ENCODE measurements around the gene CEP164.

The CEP164 gene

GRCh38 chr11:117431436-117431835 is 103.8 kb downstream of the CEP164 start:
- Histone ChIP-seq H3K36me3 (no peaks in the 10 kb centered on the region), H3K4me3 (ENCODE audit: low read depth, low read length) (no peak overlapping the region), H3K27ac (no peak overlapping the region), H3K9me3 (ENCODE audit: severe bottlenecking) (no peaks in the 10 kb centered on the region), H3K27me3 (ENCODE audit: insufficient read depth, low read depth, severe bottlenecking) (no peaks in the 10 kb centered on the region)
- TF ChIP-seq CTCF (IDR thresholded peaks at IDR 0.05; ENCODE audit: low read depth, low read length), result no peak
- no peak for DNase-seq

- Histone ChIP-seq H3K27me3 (ENCODE audit: insufficient read depth, low read depth, severe bottlenecking) (no peaks in the 10 kb centered on the region), H3K27ac (no peak overlapping the region), H3K4me3 (ENCODE audit: low read depth, low read length) (no peak overlapping the region), H3K36me3 (no peaks in the 10 kb centered on the region), H3K9me3 (ENCODE audit: severe bottlenecking) (no peaks in the 10 kb centered on the region)
- TF ChIP-seq CTCF (IDR thresholded peaks at IDR 0.05; ENCODE audit: low read depth, low read length), result no peak
- no peak for DNase-seq
Observed at GRCh38 chr11:117433717-117434116, 106.1 kb downstream of the CEP164 start.

- no peak overlapping the region for H3K27ac ChIP-seq
- no peaks in the 10 kb centered on the region for H3K27me3 ChIP-seq (ENCODE audit: insufficient read depth, low read depth, severe bottlenecking)
- H3K9me3 ChIP-seq (ENCODE audit: severe bottlenecking), result no peaks in the 10 kb centered on the region
- no peak for TF ChIP-seq CTCF (IDR thresholded peaks at IDR 0.05; ENCODE audit: low read depth, low read length)
- H3K4me3 ChIP-seq (ENCODE audit: low read depth, low read length), result no peak overlapping the region
- H3K36me3 ChIP-seq, result no peaks in the 10 kb centered on the region
- DNase-seq, result no peak
Observed at GRCh38 chr11:117434481-117434880, 106.8 kb downstream of the CEP164 start.

GRCh38 chr11:117435326-117435725 is 107.7 kb downstream of the CEP164 start:
- Histone ChIP-seq H3K36me3 (no peaks in the 10 kb centered on the region), H3K4me3 (ENCODE audit: low read depth, low read length) (no peak overlapping the region), H3K27ac (no peak overlapping the region), H3K9me3 (ENCODE audit: severe bottlenecking) (no peaks in the 10 kb centered on the region), H3K27me3 (ENCODE audit: insufficient read depth, low read depth, severe bottlenecking) (no peaks in the 10 kb centered on the region)
- DNase-seq, result no peak
- no peak for TF ChIP-seq CTCF (IDR thresholded peaks at IDR 0.05; ENCODE audit: low read depth, low read length)

- Histone ChIP-seq H3K36me3 (no peaks in the 10 kb centered on the region), H3K9me3 (ENCODE audit: severe bottlenecking) (no peaks in the 10 kb centered on the region), H3K27ac (no peak overlapping the region), H3K27me3 (ENCODE audit: insufficient read depth, low read depth, severe bottlenecking) (no peaks in the 10 kb centered on the region), H3K4me3 (ENCODE audit: low read depth, low read length) (no peak overlapping the region)
- no peak for DNase-seq
- no peak for TF ChIP-seq CTCF (IDR thresholded peaks at IDR 0.05; ENCODE audit: low read depth, low read length)
Observed at GRCh38 chr11:117437041-117437790, 109.6 kb downstream of the CEP164 start.

GRCh38 chr11:117437791-117438130 is 110.1 kb downstream of the CEP164 start:
- Histone ChIP-seq H3K36me3 (no peaks in the 10 kb centered on the region), H3K27ac (no peak overlapping the region), H3K4me3 (ENCODE audit: low read depth, low read length) (no peak overlapping the region), H3K9me3 (ENCODE audit: severe bottlenecking) (no peaks in the 10 kb centered on the region), H3K27me3 (ENCODE audit: insufficient read depth, low read depth, severe bottlenecking) (no peaks in the 10 kb centered on the region)
- TF ChIP-seq CTCF (IDR thresholded peaks at IDR 0.05; ENCODE audit: low read depth, low read length), result no peak
- DNase-seq, result no peak
